Endothelial cell of umbilical vein (primary cell): ENCODE measurements around the gene TBCD. TPM values are rescaled to one million over a fixed set of nuclear protein-coding genes. Genes with fewer than 3 reads are reported as not detected.

Source experiments
- BruUV-seq: library from RNA; stranded (reverse); fragments of 400-500 nt; replicated peaks from 2 replicates; lab custom pipeline; 2021; lab: Mats Ljungman, UMichigan
- CTCF ChIA-PET: fragments of 300-600, 350-600 bp; sonication (Branson Sonifier 250); formaldehyde crosslinking; loops from one replicate; lab custom pipeline; 2021; ENCODE audit warnings: antibody characterized with exemption, inconsistent platforms; lab: Charles Lee
- POLR2A ChIA-PET: fragments of 300-600, 350-600 bp; sonication (Branson Sonifier 250); formaldehyde crosslinking; loops from one replicate; lab custom pipeline; 2021; ENCODE audit warnings: antibody characterized with exemption, inconsistent platforms; lab: Charles Lee
- DNase-seq: peaks from one replicate; pipeline ENCODE4 v3.0.0-alpha.2; 2011; ENCODE audit warnings: low read depth, low spot score
- FAIRE-seq: peaks from 2 replicates; lab custom pipeline; 2011; peaks lifted over from hg19 to GRCh38; lab: Jason Lieb, UNC
- H2AFZ ChIP-seq: 2 replicates; pipeline ENCODE4 v1.6.0; 2012; ENCODE audit warnings: low read depth, low read length, control low read depth, inconsistent platforms
- H3K27ac ChIP-seq: 2 replicates; pipeline ENCODE4 v1.5.1; 2011; ENCODE audit warnings: low read depth, mild to moderate bottlenecking, control low read depth, low read length, moderate library complexity; ENCODE audit not compliant: insufficient read depth
- H3K27me3 ChIP-seq, 2 experiments: 2 replicates each; pipeline versions ENCODE4 v1.6.0 to v1.6.1; 2011; ENCODE audit warnings: low read length in 2 of 2, mixed read lengths in 1 of 2; ENCODE audit not compliant: control insufficient read depth in 2 of 2, insufficient read depth in 2 of 2
- H3K36me3 ChIP-seq, 2 experiments: 2 replicates in 1 of 2; 3 replicates in 1 of 2; pipeline ENCODE4 v1.5.1; 2011; ENCODE audit warnings: low read length in 2 of 2, mild to moderate bottlenecking in 1 of 2, moderate library complexity in 1 of 2; ENCODE audit not compliant: control insufficient read depth in 2 of 2, insufficient read depth in 2 of 2; ENCODE audit errors: extremely low read depth in 1 of 2
- H3K4me1 ChIP-seq: 3 replicates; pipeline ENCODE4 v1.5.1; 2011; ENCODE audit warnings: mild to moderate bottlenecking, low read length; ENCODE audit not compliant: control insufficient read depth, insufficient read depth; ENCODE audit errors: extremely low read depth
- H3K4me2 ChIP-seq: 2 replicates; pipeline ENCODE4 v1.6.1; 2011; ENCODE audit warnings: low read length, control low read depth, mixed read lengths; ENCODE audit not compliant: insufficient read depth
- H3K4me3 ChIP-seq, 3 experiments: fragments of 200-600 bp in 1 of 3; sonication (generic), shearing (Covaris generic) in 1 of 3; replicated peaks in 1 of 3; 2 replicates each; pipeline ENCODE4 v1.5.1; 2011 to 2016; ENCODE audit warnings: control low read depth in 3 of 3, low read length in 3 of 3, mild to moderate bottlenecking in 2 of 3, inconsistent platforms in 1 of 3, low read depth in 1 of 3, moderate library complexity in 1 of 3; ENCODE audit not compliant: insufficient read depth in 1 of 3
- H3K79me2 ChIP-seq: 2 replicates; pipeline ENCODE4 v1.6.0; 2012; ENCODE audit warnings: low read length, inconsistent platforms; ENCODE audit not compliant: control insufficient read depth, insufficient read depth
- H3K9ac ChIP-seq: replicated peaks from 2 replicates; pipeline ENCODE3; 2011; ENCODE audit warnings: low read length, control low read depth; ENCODE audit not compliant: insufficient read depth; ENCODE audit errors: extremely low read depth
- H3K9me1 ChIP-seq: replicated peaks from 3 replicates; pipeline ENCODE4 v1.6.0; 2011; ENCODE audit warnings: mild to moderate bottlenecking, low read length; ENCODE audit not compliant: control insufficient read depth, insufficient read depth; ENCODE audit errors: extremely low read depth
- H3K9me3 ChIP-seq: replicated peaks from 2 replicates; pipeline ENCODE4 v1.5.1; 2012; ENCODE audit warnings: low read length, inconsistent platforms; ENCODE audit not compliant: control insufficient read depth, insufficient read depth
- H4K20me1 ChIP-seq: replicated peaks from 2 replicates; pipeline ENCODE3; 2011; ENCODE audit warnings: mild to moderate bottlenecking, low read length; ENCODE audit not compliant: control insufficient read depth, insufficient read depth; ENCODE audit errors: extremely low read depth
- CTCF ChIP-seq, 2 donors: IDR thresholded peaks; 1 replicate in 1 of 2; 2 replicates in 1 of 2; pipeline ENCODE4 v1.5.1; 2011; ENCODE audit warnings: low read length in 2 of 2, mild to moderate bottlenecking in 2 of 2, moderate library complexity in 2 of 2, control low read depth in 1 of 2, inconsistent platforms in 1 of 2, low read depth in 1 of 2; ENCODE audit not compliant: insufficient read depth in 1 of 2; ENCODE audit errors: extremely low read depth in 1 of 2
- EZH2 ChIP-seq: IDR thresholded peaks from 2 replicates; pipeline ENCODE4 v1.6.1; 2012; ENCODE audit warnings: borderline replicate concordance, low read depth, mild to moderate bottlenecking, moderate library complexity, low read length, inconsistent platforms; ENCODE audit not compliant: severe bottlenecking
- FOS ChIP-seq: IDR thresholded peaks from 2 replicates; pipeline ENCODE4 v1.6.1; 2011; ENCODE audit warnings: mild to moderate bottlenecking, low read length, moderate library complexity, borderline replicate concordance; ENCODE audit not compliant: insufficient read depth
- GATA2 ChIP-seq: IDR thresholded peaks from 2 replicates; pipeline ENCODE4 v1.7.0; 2011; ENCODE audit warnings: low read depth, mild to moderate bottlenecking, moderate library complexity, mixed read lengths, low read length; ENCODE audit not compliant: insufficient read length, insufficient read depth
- JUN ChIP-seq: IDR thresholded peaks from 2 replicates; pipeline ENCODE4 v1.6.1; 2011; ENCODE audit warnings: borderline replicate concordance, low read depth; ENCODE audit not compliant: insufficient read length, insufficient read depth
- MAX ChIP-seq: IDR thresholded peaks from 2 replicates; pipeline ENCODE4 v1.6.1; 2011; ENCODE audit not compliant: insufficient read depth, insufficient read length
- MYC ChIP-seq: IDR thresholded peaks from one replicate; pipeline ENCODE4 v1.6.1; 2011; ENCODE audit warnings: mild to moderate bottlenecking, low read depth, low read length
- POLR2A ChIP-seq: IDR thresholded peaks from 2 replicates; pipeline ENCODE4 v1.6.1; 2012; ENCODE audit warnings: low read depth, mild to moderate bottlenecking, control low read depth, low read length
- POLR2AphosphoS5 ChIP-seq: IDR thresholded peaks from 2 replicates; pipeline ENCODE4 v1.6.1; 2012; ENCODE audit warnings: low read depth, mild to moderate bottlenecking, control low read depth, low read length, moderate library complexity; ENCODE audit not compliant: insufficient read depth
- dilution Hi-C: fragments of 300-500 bp; cut with MboI; formaldehyde crosslinking; loops from one replicate; pipeline ENCODE4 v1.15.0; 2019; ENCODE audit warnings: low sequenced_read_pairs; ENCODE audit not compliant: extremely low pct_ligation_motif_present
- intact Hi-C: fragments of 100-400 bp; cut with micrococcal nuclease; formaldehyde crosslinking; loops from one replicate; pipeline ENCODE4 v1.10.0; 2022
- polyA plus RNA-seq, 4 experiments: library from polyadenylated mRNA; depleted of rRNA in 3 of 4; stranded (reverse) in 3 of 4; unstranded in 1 of 4; fragments of >200 nt; gene quantifications; 2 replicates each; pipeline versions ENCODE4 v1.2.1 to v1.2.3, GENCODE V29; 2011 to 2012; ENCODE audit warnings: missing spikeins in 1 of 4
- total RNA-seq: library from RNA; stranded (reverse); gene quantifications from 2 replicates; pipeline ENCODE4 v1.2.3, GENCODE V29; 2021

Gene TBCD
- total and polyA plus RNA-seq, 2 donors (not counting 3 experiments of a cell fraction or from before 2014, with no cell fraction given): 121 to 145 TPM

DNA sequence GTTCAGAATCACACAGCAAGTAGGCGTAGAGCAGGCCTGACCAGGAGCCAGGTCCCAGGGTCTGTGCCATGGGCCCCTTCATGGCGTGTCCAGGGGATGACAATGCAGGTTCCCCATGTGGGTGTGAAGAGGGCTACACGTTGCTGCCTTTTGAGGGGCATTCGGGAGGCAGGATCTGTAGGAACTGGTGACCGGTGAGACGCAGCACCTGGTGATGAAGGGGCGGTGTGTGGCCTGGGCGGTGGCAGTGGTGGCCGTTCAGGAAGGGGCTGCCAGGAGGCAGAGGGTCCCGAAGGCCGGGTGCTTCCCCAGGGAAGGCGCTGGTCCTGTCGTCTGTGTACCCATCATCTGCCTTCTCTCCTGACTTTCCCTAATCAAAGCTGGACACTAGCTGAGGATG lies 53.4 kb downstream of the TBCD start:
- dilution Hi-C loops (no loop called here), intact Hi-C loops (no loop called here)
- H3K79me2 ChIP-seq: no peaks in the 10 kb centered on the region
- H3K9ac ChIP-seq: no peak overlapping the region
- no peaks in the 10 kb centered on the region for H3K9me1 ChIP-seq
- H3K4me1 ChIP-seq: peaks cover 7% of the 10 kb centered on the region
- POLR2A ChIA-PET: no interaction called here
- no peaks in the 10 kb centered on the region for H3K27me3 ChIP-seq
- no peak for FAIRE-seq
- peaks cover 0 to 2% of the 10 kb centered on the region in 2 experiments for H3K36me3 ChIP-seq
- no peak overlapping the region for H3K4me2 ChIP-seq
- no peaks in the 10 kb centered on the region for H4K20me1 ChIP-seq
- no TSS peak for BruUV-seq
- DNase-seq: no peak
- TF ChIP-seq FOS: no peak
- TF ChIP-seq POLR2A: no peak
- no peak for TF ChIP-seq GATA2
- TF ChIP-seq EZH2: no peak
- TF ChIP-seq CTCF (IDR thresholded peaks at IDR 0.05; ENCODE audit: extremely low read depth in 1 of 2, insufficient read depth in 1 of 2, low read depth in 1 of 2, low read length in 2 of 2): no peak
- no peak for TF ChIP-seq MAX
- no peak for TF ChIP-seq JUN
- TF ChIP-seq MYC: no peak
- TF ChIP-seq POLR2AphosphoS5: no peak
- H3K4me3 ChIP-seq: no peak overlapping the region
- H2AFZ ChIP-seq: no peak overlapping the region
- no peaks in the 10 kb centered on the region for H3K9me3 ChIP-seq
- CTCF ChIA-PET: interaction anchor here (0.9 to 3.6 kb wide), 2 partner anchors 19 to 24 kb away, joined by 3 to 13 read pairs; no protein-coding TSS in a partner anchor
- H3K27ac ChIP-seq: no peak overlapping the region
